Natural killer cell treated with Interleukin-12 subunit alpha and Interleukin-12 subunit beta and Interleukin-15 and Interleukin-18, amount 100 ng/mL, for 72 hours (primary cell): ENCODE data around the gene PARD3. TPM values are rescaled to one million over a fixed set of nuclear protein-coding genes. Genes with fewer than 3 reads are reported as not detected.
"Not testable (repeated sequence)": the region's sequence is repeated elsewhere in the genome, so short reads cannot be mapped to it uniquely, and the experiment has no call there.

ENCODE experiments used
- ATAC-seq, 2 donors: fragments of 150-1000 bp; cut with Tn5 transposase in 1 of 2; sonication (Bioruptor Pico), chemical (Tn5 transposase) in 1 of 2; 2 replicates each; pipeline ENCODE4 v1.10.0; 2021
- DNase-seq: peaks from one replicate; pipeline ENCODE4 v3.0.0; 2022; ENCODE audit warnings: low spot score
- H3K27ac Mint-ChIP-seq, 2 donors: 1 replicate in 1 of 2; 2 replicates in 1 of 2; pipeline ENCODE4 v1.8.0; 2022; ENCODE audit warnings: mixed read lengths in 2 of 2, mild to moderate bottlenecking in 1 of 2, moderate library complexity in 1 of 2
- H3K27me3 Mint-ChIP-seq, 2 donors: 1 replicate in 1 of 2; 2 replicates in 1 of 2; pipeline ENCODE4 v1.8.0; 2022; ENCODE audit warnings: mixed read lengths in 2 of 2
- H3K36me3 Mint-ChIP-seq: one replicate; pipeline ENCODE4 v1.8.0; 2022; ENCODE audit warnings: mixed read lengths
- H3K4me1 Mint-ChIP-seq, 2 donors: 1 replicate in 1 of 2; 2 replicates in 1 of 2; pipeline ENCODE4 v1.8.0; 2022; ENCODE audit warnings: low read depth in 2 of 2, mixed read lengths in 2 of 2, mild to moderate bottlenecking in 1 of 2
- H3K4me3 Mint-ChIP-seq: one replicate; pipeline ENCODE4 v1.8.0; 2022; ENCODE audit warnings: mixed read lengths
- H3K9me3 Mint-ChIP-seq: 2 replicates; pipeline ENCODE4 v1.8.0; 2022; ENCODE audit warnings: mixed read lengths
- total RNA-seq, 2 donors: library from RNA; stranded (reverse); gene quantifications; one replicate each; pipeline ENCODE4 v1.2.3, GENCODE V29; 2022

The PARD3 gene
- total RNA-seq, 2 donors from 2014 or later: 0.56 TPM; not detected in 1

DNA sequence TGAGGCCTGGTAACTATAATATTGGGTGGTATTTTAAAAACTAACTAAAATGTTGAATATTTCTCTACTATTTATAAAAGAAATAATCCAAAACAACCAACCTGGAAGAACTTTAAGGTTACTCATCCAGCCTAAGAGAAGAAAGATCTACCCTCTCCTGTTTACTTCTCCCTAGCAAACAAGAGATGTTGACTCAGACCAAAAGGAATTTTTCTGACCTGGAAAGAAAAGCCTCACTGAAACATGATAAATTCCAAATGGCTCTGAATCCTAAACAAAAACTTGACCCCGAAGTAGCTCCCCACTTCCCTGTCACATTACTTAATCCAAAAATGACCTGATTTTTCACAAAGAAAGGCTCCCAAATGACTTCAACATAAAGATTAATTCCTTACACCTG is 101.2 kb downstream of the PARD3 start:
- Mint-ChIP-seq H3K4me1 (peaks cover 5 to 6% of the 10 kb centered on the region in 2 donors), H3K9me3 (no peaks in the 10 kb centered on the region), H3K36me3 (no peaks in the 10 kb centered on the region), H3K27ac (no peak overlapping the region), H3K27me3 (peaks cover 10 to 11% of the 10 kb centered on the region in 2 donors), H3K4me3 (no peak overlapping the region)
- ATAC-seq (no peak), DNase-seq (no peak)

DNA sequence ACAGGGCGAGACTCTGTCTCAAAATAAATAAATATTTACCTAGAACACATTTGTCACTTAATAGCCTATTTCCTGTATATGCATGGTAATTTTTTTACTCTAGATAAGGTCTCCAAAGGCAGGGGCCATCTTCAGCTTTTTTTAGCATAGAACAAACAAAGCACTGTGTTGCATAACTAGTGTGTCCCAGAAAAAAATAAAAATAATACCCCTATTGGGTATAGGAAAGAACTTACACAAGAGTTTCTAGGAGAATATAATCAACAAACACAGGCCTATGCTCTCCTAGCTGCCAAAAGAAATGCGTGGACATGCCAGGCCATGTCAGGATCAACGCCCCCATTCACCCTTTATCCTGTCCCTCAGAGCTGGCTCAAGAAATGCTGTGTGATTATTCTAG is 103.6 kb downstream of the PARD3 start:
- Mint-ChIP-seq H3K27ac (no peak overlapping the region), H3K9me3 (no peaks in the 10 kb centered on the region), H3K4me1 (no peaks in the 10 kb centered on the region), H3K27me3 (peaks cover 12 to 16% of the 10 kb centered on the region in 2 donors), H3K4me3 (no peak overlapping the region), H3K36me3 (no peaks in the 10 kb centered on the region)
- DNase-seq (no peak), ATAC-seq (no peak)

DNA sequence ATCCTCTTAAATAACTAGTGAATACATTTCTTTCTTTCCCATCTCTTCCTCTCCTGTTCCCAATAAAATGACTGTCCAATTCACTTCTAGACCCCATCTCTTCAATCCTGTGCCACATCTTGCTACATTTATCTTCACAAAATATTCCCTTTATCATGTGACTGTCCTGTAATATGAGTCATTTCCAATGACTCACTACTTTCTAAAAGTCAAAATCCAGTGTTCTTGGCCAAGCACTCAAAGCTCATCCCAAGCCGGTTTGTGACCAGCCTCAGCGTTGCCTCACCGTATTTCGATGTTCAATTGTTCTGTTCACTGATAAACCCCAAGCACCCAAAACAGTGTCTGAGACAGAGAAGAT is 104.7 kb downstream of the PARD3 start:
- Mint-ChIP-seq H3K36me3 (no peaks in the 10 kb centered on the region), H3K4me1 (peaks cover 4 to 5% of the 10 kb centered on the region in 2 donors), H3K9me3 (no peaks in the 10 kb centered on the region), H3K27me3 (peaks cover 11 to 14% of the 10 kb centered on the region in 2 donors), H3K4me3 (no peak overlapping the region), H3K27ac (no peak overlapping the region)
- no peak for ATAC-seq
- DNase-seq: no peak

DNA sequence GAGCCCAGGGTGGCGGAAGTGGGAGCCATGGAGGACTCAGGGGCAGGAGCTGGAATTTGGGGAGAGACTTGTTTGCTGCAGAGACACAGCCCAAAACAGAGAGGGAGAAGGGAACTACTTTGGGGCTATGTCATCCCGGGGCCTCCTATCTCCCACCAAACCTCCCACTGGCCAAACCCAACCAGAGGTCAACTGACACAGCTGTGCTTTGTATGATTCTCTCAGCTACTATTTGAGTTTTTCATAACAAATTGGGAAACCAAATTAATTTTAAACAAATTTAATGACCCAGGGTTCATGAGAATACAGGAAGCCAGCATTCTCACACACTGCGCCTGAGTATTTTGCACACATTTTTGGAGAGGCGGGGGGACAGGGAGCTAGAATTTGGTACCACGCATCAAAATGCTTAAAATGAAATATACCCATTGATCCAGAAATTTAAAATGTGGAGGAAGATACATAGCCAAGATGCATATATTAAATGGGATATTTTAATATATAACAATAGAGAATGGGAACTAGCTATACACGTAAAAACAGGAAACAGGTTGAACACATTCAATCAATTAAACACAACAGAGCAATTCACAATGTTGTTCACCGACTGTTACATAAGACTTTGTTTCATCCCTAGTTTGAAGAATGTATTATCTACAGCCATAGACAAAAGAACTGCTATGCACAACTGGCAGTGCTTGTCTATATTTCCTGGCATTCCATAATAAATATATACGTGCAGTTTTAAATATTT is 105.3 kb downstream of the PARD3 start:
- ATAC-seq: no peak
- H3K36me3 Mint-ChIP-seq: no peaks in the 10 kb centered on the region
- H3K4me1 Mint-ChIP-seq: peaks cover 4 to 5% of the 10 kb centered on the region in 2 donors
- H3K9me3 Mint-ChIP-seq: no peaks in the 10 kb centered on the region
- DNase-seq: no peak
- peaks cover 11 to 13% of the 10 kb centered on the region in 2 donors for H3K27me3 Mint-ChIP-seq
- no peak overlapping the region for H3K27ac Mint-ChIP-seq
- H3K4me3 Mint-ChIP-seq: no peak overlapping the region

DNA sequence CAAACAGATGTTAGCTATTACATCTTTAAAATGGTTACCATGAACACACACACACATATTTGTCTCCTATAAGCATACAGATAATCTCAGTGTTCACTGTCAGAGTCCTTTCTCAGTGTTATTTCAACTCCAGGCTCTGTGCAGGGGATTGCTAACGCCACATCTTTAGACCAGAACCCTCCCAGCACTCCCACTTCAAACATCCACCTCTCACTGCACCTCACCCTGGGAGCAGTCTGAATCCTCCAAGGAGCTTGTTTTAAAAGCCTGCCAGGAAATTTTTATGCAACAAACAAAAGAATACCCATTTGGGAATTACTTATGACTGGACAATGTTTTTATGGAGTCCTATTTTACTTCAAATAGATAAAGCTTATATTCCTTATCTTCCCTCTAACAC is 107.4 kb downstream of the PARD3 start:
- ATAC-seq (no peak), DNase-seq (no peak)
- Mint-ChIP-seq H3K4me3 (no peak overlapping the region), H3K9me3 (no peaks in the 10 kb centered on the region), H3K4me1 (peaks cover 4 to 5% of the 10 kb centered on the region in 2 donors), H3K27ac (no peak overlapping the region), H3K36me3 (no peaks in the 10 kb centered on the region), H3K27me3 (peaks cover 15 to 28% of the 10 kb centered on the region in 2 donors)

DNA sequence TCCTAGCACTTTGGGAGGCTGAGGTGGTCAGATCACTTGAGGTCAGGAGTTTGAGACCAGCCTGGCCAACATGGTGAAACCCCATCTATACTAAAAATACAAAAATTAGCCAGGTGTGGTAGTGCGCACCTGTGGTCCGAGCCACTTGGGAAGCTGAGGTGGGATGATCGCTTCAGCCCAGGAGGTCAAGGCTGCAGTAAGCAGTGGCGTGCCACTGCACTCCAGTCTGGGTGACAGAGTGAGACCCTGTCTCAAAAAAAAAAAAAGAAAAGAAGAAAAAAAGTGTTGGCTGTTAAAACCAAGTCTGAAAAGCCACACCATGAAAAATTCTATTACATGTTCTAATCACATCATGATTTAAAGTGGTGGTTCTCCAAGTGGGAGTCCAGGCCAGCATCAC is 108.1 kb downstream of the PARD3 start:
- H3K27ac Mint-ChIP-seq, H3K4me1 Mint-ChIP-seq, H3K9me3 Mint-ChIP-seq, H3K4me3 Mint-ChIP-seq, ATAC-seq, H3K36me3 Mint-ChIP-seq, DNase-seq: not testable (repeated sequence)
- peaks cover 16 to 31% of the 10 kb centered on the region in 2 donors for H3K27me3 Mint-ChIP-seq

DNA sequence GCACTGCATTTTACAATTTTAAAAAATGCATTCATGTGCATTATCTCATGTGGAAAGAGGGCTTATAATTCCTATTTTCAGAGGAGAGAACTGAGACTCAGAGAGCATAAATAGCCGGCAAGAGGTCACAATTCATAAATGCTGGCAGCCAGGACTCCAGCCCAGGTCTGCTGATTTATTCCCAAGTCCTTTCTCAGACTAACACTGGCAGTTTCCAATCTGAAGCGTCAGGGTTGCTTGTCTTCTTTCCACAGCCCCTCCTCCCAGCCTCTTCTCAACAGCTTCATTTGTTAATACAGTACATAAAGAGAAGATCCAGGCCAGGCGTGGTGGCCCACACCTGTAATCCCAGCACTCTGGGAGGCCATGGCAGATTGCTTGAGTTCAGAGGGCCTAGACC is 108.9 kb downstream of the PARD3 start:
- Mint-ChIP-seq H3K9me3 (no peaks in the 10 kb centered on the region), H3K4me3 (no peak overlapping the region), H3K4me1 (peaks cover 4 to 5% of the 10 kb centered on the region in 2 donors), H3K27me3 (peaks cover 18 to 31% of the 10 kb centered on the region in 2 donors), H3K27ac (no peak overlapping the region), H3K36me3 (no peaks in the 10 kb centered on the region)
- ATAC-seq (no peak), DNase-seq (no peak)

DNA sequence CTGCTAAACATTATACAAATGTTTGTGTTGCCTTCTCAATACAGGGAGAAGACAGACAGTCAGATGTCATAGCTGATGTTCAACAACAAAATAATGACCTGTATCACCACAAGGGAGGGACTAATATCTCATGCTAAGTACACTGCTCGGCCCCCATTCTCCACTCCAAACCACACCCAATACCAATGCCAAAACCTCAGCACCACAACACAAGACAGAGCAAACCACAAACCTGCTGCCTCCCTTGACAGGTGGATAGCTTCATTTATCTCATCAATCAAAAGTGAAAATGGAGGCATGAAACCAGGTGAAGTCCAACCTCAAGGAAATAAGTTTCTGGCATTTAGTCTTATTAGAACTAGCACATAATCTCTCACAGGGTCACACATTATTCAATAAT is 109.5 kb downstream of the PARD3 start:
- H3K27me3 Mint-ChIP-seq: peaks cover 21 to 31% of the 10 kb centered on the region in 2 donors
- H3K36me3 Mint-ChIP-seq: no peaks in the 10 kb centered on the region
- H3K9me3 Mint-ChIP-seq: no peaks in the 10 kb centered on the region
- H3K27ac Mint-ChIP-seq: no peak overlapping the region
- no peak overlapping the region for H3K4me3 Mint-ChIP-seq
- ATAC-seq (no peak), DNase-seq (no peak)
- H3K4me1 Mint-ChIP-seq: peaks cover 4 to 5% of the 10 kb centered on the region in 2 donors

DNA sequence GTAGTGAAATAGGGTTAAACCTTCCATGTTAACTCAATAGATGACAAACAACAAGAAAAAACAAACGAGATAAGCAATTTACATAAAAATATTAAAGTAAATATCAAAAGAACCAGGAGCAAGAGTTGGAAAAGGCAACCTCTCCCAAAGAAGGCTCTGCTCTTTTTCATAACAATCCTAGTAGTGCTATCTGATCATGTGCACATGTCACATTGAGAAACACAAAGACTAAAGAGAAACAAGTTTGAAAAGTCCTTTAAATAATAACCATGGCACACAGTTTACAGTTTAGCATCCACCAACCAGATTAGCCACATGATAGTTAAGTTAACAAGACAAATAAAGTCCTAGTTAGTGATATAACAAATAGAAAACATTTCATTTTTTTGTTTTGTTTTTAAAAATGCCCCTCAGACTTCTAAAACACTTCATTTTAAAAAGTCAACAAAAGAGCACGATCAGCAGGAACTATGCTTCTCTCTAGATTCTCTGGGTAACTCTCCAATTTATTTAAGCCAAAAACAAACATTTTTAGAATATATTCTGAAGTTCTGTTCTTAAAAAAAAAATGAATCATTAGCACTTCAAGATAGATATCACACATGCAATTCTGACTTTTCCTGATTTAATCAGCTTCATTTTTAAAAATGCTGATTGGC is 110.4 kb downstream of the PARD3 start:
- H3K27ac Mint-ChIP-seq: no peak overlapping the region
- DNase-seq: no peak
- no peak overlapping the region for H3K4me3 Mint-ChIP-seq

DNA sequence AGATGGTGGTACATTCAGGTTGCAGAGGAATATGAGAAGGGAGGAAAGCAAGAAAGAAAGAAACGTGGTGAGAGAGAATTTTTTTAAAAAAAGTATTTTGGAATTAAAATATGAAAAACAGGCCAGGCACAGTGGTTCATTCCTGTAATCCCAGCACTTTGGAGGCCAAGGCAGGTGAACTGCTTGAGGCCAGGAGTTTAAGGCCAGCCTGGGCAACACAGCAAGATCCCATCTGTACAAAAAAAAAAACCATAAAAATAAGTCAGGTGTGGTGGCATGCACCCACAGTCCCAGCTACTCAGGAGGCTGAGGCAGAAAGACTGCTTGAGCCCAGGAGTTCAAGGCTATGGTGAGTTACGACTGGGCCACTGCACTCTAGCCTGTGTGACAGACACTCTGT is 112.1 kb downstream of the PARD3 start:
- peaks cover 25 to 35% of the 10 kb centered on the region in 2 donors for H3K27me3 Mint-ChIP-seq
- ATAC-seq: no peak
- peaks cover 4 to 5% of the 10 kb centered on the region in 2 donors for H3K4me1 Mint-ChIP-seq
- H3K4me3 Mint-ChIP-seq: no peak overlapping the region
- no peaks in the 10 kb centered on the region for H3K9me3 Mint-ChIP-seq
- H3K36me3 Mint-ChIP-seq: no peaks in the 10 kb centered on the region
- no peak overlapping the region for H3K27ac Mint-ChIP-seq
- DNase-seq: no peak

More for the DNA sequence above, 110.4 kb downstream of the PARD3 start:
- Mint-ChIP-seq H3K4me1 (peaks cover 4 to 5% of the 10 kb centered on the region in 2 donors), H3K27me3 (peaks cover 21 to 31% of the 10 kb centered on the region in 2 donors), H3K9me3 (no peaks in the 10 kb centered on the region), H3K36me3 (no peaks in the 10 kb centered on the region)
- ATAC-seq: no peak

DNA sequence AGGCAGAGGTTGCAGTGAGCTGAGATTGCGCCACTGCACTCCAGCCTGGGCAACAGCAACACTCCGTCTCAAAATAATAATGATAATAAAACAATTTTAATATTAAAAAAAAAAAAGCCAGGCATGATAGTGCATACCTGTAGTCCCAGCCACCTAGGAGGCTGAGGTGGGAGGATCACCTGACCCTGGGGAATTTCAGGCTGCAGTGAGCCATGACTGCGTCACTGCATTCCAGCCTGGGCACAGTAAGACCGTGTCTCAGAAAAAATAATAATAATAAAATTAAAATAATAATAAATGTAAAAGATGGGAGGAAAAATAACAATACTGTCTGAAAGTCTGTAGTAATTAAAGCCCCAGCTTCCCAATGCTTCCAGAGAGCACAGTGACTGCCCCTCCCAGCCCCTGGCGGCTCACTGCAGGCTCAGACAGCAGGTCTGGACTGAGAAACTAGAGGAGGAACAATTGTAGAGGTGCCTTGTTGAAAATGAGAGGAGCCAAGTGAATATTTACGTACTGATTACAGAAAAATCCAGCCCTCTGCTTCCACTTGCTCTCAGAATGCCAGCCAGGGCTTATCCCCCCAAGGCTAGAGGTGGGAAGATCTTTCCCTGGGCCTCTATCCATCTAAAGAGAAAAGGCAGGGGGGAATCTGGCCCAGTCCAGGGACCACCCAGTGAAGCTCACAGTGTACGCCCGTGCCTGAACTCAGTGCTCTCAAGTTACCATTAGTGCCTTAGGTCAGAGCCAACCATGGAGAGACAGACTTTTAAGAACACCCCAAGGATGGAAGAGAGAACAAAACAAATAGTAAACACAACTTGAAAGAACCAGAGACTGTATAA is 112.8 kb downstream of the PARD3 start:
- no peaks in the 10 kb centered on the region for H3K9me3 Mint-ChIP-seq
- peaks cover 20 to 32% of the 10 kb centered on the region in 2 donors for H3K27me3 Mint-ChIP-seq
- ATAC-seq (no peak), DNase-seq (no peak)
- H3K36me3 Mint-ChIP-seq: no peaks in the 10 kb centered on the region
- no peak overlapping the region for H3K4me3 Mint-ChIP-seq
- H3K27ac Mint-ChIP-seq: no peak overlapping the region
- peaks cover 4 to 5% of the 10 kb centered on the region in 2 donors for H3K4me1 Mint-ChIP-seq

DNA sequence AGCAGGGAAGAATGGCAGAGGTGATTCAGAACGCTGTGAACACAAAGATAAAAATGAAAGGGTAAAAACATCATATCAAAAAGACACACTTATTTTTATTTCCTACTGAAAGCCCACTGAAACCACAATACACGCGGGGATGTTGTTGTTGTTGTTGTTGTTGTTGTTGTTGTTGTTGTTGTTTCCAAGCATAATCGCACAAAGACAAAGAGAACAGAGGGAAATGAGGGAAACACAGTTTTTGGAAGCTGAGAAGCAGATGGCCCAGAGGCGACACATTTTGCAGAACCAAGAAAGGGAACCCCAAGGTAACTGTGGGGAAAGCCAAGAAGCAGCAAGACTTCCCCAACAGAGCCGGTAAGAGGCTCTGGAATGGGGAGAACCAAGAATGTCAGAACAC is 113.9 kb downstream of the PARD3 start:
- H3K4me3 Mint-ChIP-seq: no peak overlapping the region
- peaks cover 20 to 32% of the 10 kb centered on the region in 2 donors for H3K27me3 Mint-ChIP-seq
- ATAC-seq: no peak

DNA sequence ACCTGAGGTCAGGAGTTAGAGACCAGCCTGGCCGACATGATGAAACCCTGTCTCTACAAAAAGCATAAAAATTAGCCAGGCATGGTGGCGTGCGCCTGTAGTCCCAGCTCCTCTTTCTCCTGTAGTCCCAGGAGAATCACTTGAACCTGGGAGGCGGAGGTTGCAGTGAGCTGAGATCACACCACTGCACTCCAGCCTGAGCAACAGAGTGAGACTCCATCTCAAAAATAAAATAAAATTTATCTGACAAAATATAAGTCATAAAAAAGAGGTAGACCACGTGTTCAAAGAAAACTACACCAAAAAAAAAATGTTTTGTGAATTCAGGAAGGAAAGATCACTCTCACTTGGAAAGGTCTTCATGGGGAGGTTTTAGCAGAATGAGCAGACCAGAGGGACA is 114.3 kb downstream of the PARD3 start:
- H3K9me3 Mint-ChIP-seq, DNase-seq, H3K36me3 Mint-ChIP-seq, H3K4me1 Mint-ChIP-seq, H3K4me3 Mint-ChIP-seq, H3K27ac Mint-ChIP-seq, ATAC-seq: not testable (repeated sequence)
- H3K27me3 Mint-ChIP-seq: peaks cover 19 to 32% of the 10 kb centered on the region in 2 donors

More for the DNA sequence above, 113.9 kb downstream of the PARD3 start:
- Mint-ChIP-seq H3K27ac (no peak overlapping the region), H3K36me3 (no peaks in the 10 kb centered on the region), H3K4me1 (peaks cover 4 to 5% of the 10 kb centered on the region in 2 donors), H3K9me3 (no peaks in the 10 kb centered on the region)
- DNase-seq: no peak
